Spleen (tissue), 7 donors: Measurements from ENCODE around the gene CUEDC1.

Experiments used
- POLR2A ChIP-seq, 3 donors: fragments of 450-650 bp; IDR thresholded peaks; one replicate each; pipeline ENCODE4 v1.5.1; 2017; ENCODE audit warnings: antibody characterized with exemption in 3 of 3, mild to moderate bottlenecking in 1 of 3
- POLR2AphosphoS5 ChIP-seq, 3 donors: sonication (generic); formaldehyde crosslinking; IDR thresholded peaks; one replicate each; pipeline ENCODE4 v1.5.1; 2017; ENCODE audit warnings: antibody characterized with exemption in 3 of 3
- TF ChIP-seq, protein P1 (sequence below), 11 experiments: fragments of 200-600 bp in 7 of 11; fragments of 450-650 bp in 4 of 11; sonication (generic) in 4 of 11; IDR thresholded peaks in 8 of 11; conservative IDR thresholded peaks in 3 of 11; 1 replicate in 7 of 11; 2 replicates in 4 of 11; pipeline versions ENCODE4 v1.4.0 to v1.8.0; 2016 to 2021; ENCODE audit warnings: antibody characterized with exemption in 11 of 11, inconsistent platforms in 4 of 11, mild to moderate bottlenecking in 1 of 11
- donor health status: DM: no; HTN: no; CAD: no; lungs with moderate emphysema.
- donor health status: DM: no; HTN: no; CAD: no.
- donor health status: DM: no; HTN: no; CAD: no.

- no peak for TF ChIP-seq POLR2AphosphoS5 (IDR thresholded peaks at IDR 0.05)
- TF ChIP-seq, protein P1, sequence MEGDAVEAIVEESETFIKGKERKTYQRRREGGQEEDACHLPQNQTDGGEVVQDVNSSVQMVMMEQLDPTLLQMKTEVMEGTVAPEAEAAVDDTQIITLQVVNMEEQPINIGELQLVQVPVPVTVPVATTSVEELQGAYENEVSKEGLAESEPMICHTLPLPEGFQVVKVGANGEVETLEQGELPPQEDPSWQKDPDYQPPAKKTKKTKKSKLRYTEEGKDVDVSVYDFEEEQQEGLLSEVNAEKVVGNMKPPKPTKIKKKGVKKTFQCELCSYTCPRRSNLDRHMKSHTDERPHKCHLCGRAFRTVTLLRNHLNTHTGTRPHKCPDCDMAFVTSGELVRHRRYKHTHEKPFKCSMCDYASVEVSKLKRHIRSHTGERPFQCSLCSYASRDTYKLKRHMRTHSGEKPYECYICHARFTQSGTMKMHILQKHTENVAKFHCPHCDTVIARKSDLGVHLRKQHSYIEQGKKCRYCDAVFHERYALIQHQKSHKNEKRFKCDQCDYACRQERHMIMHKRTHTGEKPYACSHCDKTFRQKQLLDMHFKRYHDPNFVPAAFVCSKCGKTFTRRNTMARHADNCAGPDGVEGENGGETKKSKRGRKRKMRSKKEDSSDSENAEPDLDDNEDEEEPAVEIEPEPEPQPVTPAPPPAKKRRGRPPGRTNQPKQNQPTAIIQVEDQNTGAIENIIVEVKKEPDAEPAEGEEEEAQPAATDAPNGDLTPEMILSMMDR (IDR thresholded peaks at IDR 0.05 in 8 of 11, conservative IDR thresholded peaks at IDR 0.05 in 3 of 11): no peak
- TF ChIP-seq POLR2A (IDR thresholded peaks at IDR 0.05): no peak
These were observed 25.3 kb upstream of the CUEDC1 start for GRCh38 chr17:57980522-57980921.
